NCI-H748 (cell line): Measurements from ENCODE around the gene CAPN7.

ENCODE experiments used
- DNase-seq: peaks from one replicate; lab custom pipeline; 2025; ENCODE audit not compliant: unreplicated experiment; lab: John Stamatoyannopoulos, UW

CAPN7 gene

GRCh38 chr3:15272426-15273196, 66.6 kb downstream of the CAPN7 start:
- no peak for DNase-seq

DNA sequence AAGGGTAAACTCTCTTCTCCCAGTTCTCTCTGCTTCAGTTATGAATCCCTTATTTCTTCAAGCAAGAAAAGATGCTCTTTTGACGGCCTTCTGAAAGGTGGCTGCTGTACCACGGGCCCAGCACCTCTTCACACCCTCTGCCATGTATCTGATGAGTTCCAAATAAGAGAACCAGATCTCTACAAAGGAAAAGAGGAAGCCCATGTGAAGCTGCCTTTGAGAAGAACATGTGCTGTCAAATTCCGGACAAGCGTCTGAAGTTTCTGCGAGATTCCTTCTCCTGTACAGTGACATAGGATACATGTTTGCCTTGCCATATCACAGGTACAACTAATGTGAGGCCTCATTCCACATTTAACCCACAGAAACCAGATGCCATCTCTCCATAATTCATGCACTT, 67.2 kb downstream of the CAPN7 start:
- no peak for DNase-seq

- DNase-seq, result no peak
Measured at GRCh38 chr3:15276028-15276724, 70.1 kb downstream of the CAPN7 start.

DNA sequence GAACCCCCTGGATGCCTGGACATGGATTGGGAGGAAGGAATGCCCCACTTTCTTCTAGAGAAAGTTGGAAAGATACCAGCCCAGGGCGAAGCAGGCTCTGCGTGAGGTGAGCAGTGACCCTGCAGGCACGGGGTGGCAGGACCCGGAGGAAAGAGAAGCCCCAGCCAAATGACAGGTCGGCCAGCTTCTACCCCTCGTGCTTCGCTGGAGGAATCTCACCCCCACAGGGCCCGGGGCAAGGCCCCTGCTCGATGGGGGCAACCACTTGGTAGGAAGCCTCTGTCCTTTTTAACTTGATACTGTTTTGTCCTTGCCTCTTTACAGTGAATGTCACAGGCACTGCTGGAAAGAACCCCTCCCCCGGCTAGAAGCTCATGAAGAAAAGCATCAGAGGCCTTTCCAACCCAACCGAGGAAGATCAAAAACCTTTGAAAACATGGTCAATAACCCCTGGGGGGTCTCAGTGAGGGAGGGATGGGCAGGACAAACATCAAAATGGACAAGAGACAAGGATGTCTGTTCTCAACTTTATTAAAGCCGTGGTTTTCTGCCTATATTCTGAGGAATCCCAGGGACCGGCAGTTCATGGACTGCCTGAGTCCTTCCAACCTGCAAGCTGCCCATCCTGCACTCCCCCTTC, 71.9 kb downstream of the CAPN7 start:
- DNase-seq, result no peak

DNA sequence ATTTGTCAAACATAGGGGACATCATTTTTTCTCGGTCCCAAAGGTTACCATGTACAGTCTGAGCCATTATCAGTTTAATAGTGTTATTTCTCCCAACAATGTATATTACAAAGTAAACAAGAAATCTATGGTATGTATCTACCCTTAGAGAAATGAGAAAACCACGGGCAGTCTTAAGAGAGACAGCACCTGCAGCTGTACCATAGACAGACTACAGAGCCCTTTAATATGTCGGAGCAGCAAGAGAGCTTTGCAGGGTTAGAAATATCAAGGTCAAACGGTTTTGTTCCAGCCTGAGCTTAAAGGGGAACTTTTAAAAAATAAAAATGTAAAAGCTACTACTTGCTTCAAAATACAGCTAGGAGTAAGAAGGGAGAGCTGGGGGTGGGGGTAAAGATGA, 73.2 kb downstream of the CAPN7 start:
- DNase-seq, result no peak

- DNase-seq, result no peak
Measured at GRCh38 chr3:15279671-15280402, 73.8 kb downstream of the CAPN7 start.

- DNase-seq, result no peak
Measured at GRCh38 chr3:15280853-15281532, 74.9 kb downstream of the CAPN7 start.

- no peak for DNase-seq
Measured at GRCh38 chr3:15281817-15282216, 75.8 kb downstream of the CAPN7 start.

- no peak for DNase-seq
Measured at GRCh38 chr3:15283702-15284101, 77.7 kb downstream of the CAPN7 start.

GRCh38 chr3:15284121-15284889, 78.3 kb downstream of the CAPN7 start:
- DNase-seq, result peak; percentile 89

DNA sequence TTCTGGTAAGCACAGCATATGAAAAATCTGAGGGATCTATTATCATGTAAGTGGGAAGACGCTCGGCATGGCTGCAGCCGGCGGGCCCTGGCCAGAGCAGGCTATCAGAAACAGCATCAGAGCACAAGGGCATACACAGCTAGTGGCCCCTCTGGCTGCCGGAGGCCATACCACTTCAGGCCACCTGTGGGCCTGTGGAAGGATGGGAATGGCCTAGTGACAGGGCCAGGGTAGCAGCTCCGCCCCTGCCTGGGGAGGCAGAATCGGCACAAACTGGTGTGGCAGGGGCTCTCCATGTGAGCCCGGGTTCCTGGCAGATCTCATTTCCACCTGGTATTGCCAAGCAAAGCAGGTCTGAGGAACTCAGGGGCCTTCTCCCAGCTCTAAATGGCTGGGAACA, 80.0 kb downstream of the CAPN7 start:
- no peak for DNase-seq

GRCh38 chr3:15287565-15288330, 81.7 kb downstream of the CAPN7 start:
- no peak for DNase-seq

DNA sequence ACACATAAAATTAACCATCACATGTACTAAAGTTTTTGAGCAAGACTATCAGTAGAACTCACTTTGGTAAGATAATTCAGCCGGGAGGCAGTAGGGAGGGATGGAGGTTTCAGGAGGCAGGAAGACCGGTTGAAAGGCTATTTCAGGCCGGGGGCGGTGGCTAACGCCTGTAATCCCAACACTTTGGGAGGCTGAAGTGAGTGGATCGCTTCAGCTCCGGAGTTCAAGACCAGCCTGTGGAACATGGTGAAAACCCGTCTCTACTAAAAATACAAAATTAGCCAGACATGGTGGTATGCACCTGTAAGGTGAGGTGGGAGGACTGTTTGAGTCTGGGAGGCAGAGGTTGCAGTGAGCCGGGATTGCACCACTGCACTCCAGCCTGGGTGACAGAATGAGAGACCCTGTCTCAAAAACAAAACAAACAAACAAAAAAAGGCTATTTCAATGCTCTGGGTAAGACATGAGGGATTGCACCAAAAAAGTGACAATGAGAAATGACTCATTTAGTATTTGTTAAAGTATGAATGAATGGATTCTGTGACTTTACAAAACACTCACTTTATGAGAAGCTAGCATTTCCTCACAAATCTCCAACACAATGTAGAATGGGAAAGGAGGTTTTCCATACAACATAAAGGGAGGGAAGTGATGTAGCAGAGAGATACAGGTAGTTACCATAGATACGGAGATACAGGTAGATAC, 82.4 kb downstream of the CAPN7 start:
- no peak for DNase-seq

GRCh38 chr3:15289661-15290060, 83.6 kb downstream of the CAPN7 start:
- DNase-seq, result no peak

GRCh38 chr3:15290736-15291135, 84.7 kb downstream of the CAPN7 start:
- no peak for DNase-seq

DNA sequence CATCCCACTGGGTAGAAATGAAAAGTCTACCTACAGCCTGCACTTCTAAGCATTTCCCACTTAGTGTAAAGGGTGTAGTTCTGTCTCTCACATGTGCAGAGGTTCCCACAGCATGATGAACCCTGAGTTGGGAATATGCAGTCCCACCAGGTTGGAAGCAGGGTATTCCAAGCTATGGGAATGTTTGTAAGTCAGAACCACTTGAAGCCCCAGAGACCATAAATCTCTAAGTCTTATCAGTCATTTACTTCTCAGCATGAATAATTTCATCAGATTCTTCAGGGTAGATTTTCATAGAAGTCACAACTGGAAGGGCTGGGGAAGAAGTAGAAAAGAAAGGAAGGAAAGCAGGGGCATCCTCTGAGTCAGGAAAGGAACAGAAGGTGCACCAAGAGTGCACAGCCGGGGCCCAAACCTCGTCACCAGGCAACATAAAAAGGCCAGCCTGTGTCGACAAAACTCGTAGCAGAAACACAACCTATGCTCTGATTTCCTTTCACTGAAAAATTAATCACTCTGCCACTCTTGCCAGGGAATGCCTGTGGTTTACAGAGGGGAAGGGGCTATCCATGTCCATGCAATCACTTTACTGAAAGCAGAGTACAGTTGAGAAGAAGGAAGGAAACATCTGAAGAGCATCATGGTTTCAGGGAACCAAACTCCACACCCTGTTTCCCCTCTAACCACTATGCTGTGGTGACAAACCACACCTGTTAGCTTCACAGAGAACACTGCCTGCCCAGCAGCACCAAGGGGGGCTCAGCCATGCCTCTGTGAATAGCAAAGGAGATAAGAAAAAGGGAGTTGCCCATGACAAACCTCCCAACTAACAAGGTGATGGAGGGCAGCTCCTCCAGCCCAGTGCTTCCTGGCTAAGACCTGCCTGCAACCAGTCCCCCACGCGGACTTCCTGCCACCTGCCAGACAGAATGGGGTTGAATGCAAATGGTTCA, 85.8 kb downstream of the CAPN7 start:
- no peak for DNase-seq

GRCh38 chr3:15292765-15293522, 86.9 kb downstream of the CAPN7 start:
- DNase-seq, result no peak
